ENCODE measurements around the gene RNU4-1. TPM values are rescaled to one million over a fixed set of nuclear protein-coding genes. Genes with fewer than 3 reads are reported as not detected.

RNU4-1 gene
- total and polyA plus RNA-seq, 9 of the 15 experiments (the other 6 are each of a cell fraction or from before 2014, with no cell fraction given), result under 0.01 to 19,719 (median 3,563) TPM; not detected in 4

DNA sequence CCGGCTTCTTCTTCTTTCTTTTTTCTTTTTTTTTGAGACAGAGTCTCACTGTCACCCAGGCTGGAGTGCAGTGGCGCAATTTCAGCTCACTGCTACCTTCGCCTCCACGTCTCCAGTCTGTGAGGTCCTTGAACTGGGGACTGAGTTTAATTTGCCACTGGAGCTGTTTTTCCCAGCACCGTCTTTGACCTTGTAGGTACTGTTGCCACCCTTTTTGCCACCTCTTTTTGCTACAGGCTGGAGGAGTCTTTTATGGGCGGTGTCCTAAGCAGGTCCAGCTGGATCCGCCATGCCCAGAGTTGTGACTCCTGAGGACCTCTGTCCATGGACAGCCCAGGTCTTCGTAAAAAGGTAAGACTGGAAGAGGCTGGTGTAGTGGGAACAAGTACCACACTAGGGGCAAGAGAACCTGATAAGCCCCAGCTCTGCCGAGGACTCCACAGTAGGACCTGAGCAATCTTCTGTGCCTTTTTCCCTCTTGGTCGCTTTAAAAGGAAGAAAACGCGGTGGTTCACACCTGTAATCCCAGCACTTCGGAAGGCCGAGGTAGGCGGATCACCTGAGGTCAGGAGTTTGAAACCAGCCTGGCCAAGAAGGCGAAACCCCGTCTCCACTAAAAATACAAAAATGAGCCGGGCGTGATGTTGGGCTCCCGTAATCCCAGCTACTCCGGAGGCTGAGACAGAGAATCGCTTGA, 2.3 kb downstream of the RNU4-1 start (continued):
- TF ChIP-seq MXI1 (IDR thresholded peaks at IDR 0.05; ENCODE audit: low read depth, low read length), result 0 out of 2 replicates have a peak, but pooled peaks have one; percentile 39
- TF ChIP-seq LEF1 (IDR thresholded peaks at IDR 0.05), result no peak
- TF ChIP-seq, protein P1, sequence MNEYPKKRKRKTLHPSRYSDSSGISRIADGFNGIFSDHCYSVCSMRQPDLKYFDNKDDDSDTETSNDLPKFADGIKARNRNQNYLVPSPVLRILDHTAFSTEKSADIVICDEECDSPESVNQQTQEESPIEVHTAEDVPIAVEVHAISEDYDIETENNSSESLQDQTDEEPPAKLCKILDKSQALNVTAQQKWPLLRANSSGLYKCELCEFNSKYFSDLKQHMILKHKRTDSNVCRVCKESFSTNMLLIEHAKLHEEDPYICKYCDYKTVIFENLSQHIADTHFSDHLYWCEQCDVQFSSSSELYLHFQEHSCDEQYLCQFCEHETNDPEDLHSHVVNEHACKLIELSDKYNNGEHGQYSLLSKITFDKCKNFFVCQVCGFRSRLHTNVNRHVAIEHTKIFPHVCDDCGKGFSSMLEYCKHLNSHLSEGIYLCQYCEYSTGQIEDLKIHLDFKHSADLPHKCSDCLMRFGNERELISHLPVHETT (CRISPR knock-in tag; conservative IDR thresholded peaks at IDR 0.05 in 1 of 2, IDR thresholded peaks at IDR 0.05 in 1 of 2), result 0 out of 4 replicates have a peak, but pooled peaks of 1 of the 2 experiments have one; percentile 7
- TF ChIP-seq FOXK1 (CRISPR knock-in tag; IDR thresholded peaks at IDR 0.05; ENCODE audit: borderline replicate concordance), result peak; percentile 86; the same call in 1 of the 2 replicates
- TF ChIP-seq PTBP1 (IDR thresholded peaks at IDR 0.05; ENCODE audit: low read depth, low read length), result 0 out of 2 replicates have a peak, but pooled peaks have one; percentile 45
- TF ChIP-seq NEUROD1 (IDR thresholded peaks at IDR 0.05; ENCODE audit: borderline replicate concordance, low read depth, low read length, partially characterized antibody), result peak; percentile 11
- no peak for TF ChIP-seq ZNF217 (CRISPR knock-in tag; IDR thresholded peaks at IDR 0.05)
- TF ChIP-seq, protein P2, sequence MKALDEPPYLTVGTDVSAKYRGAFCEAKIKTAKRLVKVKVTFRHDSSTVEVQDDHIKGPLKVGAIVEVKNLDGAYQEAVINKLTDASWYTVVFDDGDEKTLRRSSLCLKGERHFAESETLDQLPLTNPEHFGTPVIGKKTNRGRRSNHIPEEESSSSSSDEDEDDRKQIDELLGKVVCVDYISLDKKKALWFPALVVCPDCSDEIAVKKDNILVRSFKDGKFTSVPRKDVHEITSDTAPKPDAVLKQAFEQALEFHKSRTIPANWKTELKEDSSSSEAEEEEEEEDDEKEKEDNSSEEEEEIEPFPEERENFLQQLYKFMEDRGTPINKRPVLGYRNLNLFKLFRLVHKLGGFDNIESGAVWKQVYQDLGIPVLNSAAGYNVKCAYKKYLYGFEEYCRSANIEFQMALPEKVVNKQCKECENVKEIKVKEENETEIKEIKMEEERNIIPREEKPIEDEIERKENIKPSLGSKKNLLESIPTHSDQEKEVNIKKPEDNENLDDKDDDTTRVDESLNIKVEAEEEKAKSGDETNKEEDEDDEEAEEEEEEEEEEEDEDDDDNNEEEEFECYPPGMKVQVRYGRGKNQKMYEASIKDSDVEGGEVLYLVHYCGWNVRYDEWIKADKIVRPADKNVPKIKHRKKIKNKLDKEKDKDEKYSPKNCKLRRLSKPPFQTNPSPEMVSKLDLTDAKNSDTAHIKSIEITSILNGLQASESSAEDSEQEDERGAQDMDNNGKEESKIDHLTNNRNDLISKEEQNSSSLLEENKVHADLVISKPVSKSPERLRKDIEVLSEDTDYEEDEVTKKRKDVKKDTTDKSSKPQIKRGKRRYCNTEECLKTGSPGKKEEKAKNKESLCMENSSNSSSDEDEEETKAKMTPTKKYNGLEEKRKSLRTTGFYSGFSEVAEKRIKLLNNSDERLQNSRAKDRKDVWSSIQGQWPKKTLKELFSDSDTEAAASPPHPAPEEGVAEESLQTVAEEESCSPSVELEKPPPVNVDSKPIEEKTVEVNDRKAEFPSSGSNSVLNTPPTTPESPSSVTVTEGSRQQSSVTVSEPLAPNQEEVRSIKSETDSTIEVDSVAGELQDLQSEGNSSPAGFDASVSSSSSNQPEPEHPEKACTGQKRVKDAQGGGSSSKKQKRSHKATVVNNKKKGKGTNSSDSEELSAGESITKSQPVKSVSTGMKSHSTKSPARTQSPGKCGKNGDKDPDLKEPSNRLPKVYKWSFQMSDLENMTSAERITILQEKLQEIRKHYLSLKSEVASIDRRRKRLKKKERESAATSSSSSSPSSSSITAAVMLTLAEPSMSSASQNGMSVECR (CRISPR knock-in tag; IDR thresholded peaks at IDR 0.05), result peak; percentile 69; the same call in 1 of the 2 replicates
- peak; percentile 84; the same call in 1 of the 2 replicates for TF ChIP-seq ZC3H4 (CRISPR knock-in tag; IDR thresholded peaks at IDR 0.05; ENCODE audit: borderline replicate concordance)
- 0 out of 4 replicates have a peak, but pooled peaks of 1 of the 2 experiments have one; percentile 38 for TF ChIP-seq NONO (IDR thresholded peaks at IDR 0.05; ENCODE audit: low read depth in 2 of 2, low read length in 1 of 2)
- peak; percentile 58; the same call in 1 of the 2 replicates for TF ChIP-seq XRCC5 (IDR thresholded peaks at IDR 0.05; ENCODE audit: low read depth, low read length)
- TF ChIP-seq, protein P3, sequence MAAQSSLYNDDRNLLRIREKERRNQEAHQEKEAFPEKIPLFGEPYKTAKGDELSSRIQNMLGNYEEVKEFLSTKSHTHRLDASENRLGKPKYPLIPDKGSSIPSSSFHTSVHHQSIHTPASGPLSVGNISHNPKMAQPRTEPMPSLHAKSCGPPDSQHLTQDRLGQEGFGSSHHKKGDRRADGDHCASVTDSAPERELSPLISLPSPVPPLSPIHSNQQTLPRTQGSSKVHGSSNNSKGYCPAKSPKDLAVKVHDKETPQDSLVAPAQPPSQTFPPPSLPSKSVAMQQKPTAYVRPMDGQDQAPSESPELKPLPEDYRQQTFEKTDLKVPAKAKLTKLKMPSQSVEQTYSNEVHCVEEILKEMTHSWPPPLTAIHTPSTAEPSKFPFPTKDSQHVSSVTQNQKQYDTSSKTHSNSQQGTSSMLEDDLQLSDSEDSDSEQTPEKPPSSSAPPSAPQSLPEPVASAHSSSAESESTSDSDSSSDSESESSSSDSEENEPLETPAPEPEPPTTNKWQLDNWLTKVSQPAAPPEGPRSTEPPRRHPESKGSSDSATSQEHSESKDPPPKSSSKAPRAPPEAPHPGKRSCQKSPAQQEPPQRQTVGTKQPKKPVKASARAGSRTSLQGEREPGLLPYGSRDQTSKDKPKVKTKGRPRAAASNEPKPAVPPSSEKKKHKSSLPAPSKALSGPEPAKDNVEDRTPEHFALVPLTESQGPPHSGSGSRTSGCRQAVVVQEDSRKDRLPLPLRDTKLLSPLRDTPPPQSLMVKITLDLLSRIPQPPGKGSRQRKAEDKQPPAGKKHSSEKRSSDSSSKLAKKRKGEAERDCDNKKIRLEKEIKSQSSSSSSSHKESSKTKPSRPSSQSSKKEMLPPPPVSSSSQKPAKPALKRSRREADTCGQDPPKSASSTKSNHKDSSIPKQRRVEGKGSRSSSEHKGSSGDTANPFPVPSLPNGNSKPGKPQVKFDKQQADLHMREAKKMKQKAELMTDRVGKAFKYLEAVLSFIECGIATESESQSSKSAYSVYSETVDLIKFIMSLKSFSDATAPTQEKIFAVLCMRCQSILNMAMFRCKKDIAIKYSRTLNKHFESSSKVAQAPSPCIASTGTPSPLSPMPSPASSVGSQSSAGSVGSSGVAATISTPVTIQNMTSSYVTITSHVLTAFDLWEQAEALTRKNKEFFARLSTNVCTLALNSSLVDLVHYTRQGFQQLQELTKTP (IDR thresholded peaks at IDR 0.05; ENCODE audit: low read depth in 1 of 2, partially characterized antibody in 2 of 2), result peak in 1 of 2 experiments; percentile 34
